ENCODE data around the gene FGFBP3.
"Not testable (repeated sequence)": the region's sequence is repeated elsewhere in the genome, so short reads cannot be mapped to it uniquely, and the experiment has no call there.

Gene FGFBP3

DNA sequence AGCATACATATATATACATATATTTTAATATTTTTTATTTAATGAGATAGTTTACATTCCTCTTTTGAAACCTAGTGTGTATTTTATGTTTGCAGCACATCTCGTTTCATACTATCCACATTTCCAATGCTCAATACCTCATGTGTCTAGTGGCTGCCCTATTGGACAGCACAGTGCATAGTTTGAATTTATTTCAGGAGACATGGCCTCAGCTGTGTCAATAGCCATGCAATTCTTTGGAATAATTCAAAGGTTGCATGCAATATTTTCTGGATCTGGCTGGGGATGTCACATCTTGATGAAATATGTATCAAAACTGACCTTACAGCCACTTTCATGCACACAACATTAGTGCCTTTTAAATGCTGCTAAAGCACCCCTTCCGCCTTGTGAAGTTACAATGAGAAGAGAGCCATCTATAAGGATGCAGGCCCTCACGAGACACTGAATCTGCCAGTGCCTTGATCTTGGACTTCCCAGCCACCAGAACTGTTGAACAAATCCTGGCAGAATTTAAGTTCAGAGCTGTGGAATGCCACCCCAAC, 13.0 kb downstream of the FGFBP3 start:
- no peaks in the 10 kb centered on the region for H3K27me3 ChIP-seq (ENCODE audit: control insufficient read depth, insufficient read depth, low read length)
- no peak overlapping the region for H2AFZ ChIP-seq
- H3K9me3 ChIP-seq (ENCODE audit: control insufficient read depth, low read length) = no peaks in the 10 kb centered on the region
- H3K4me1 ChIP-seq = no peaks in the 10 kb centered on the region
- no peaks in the 10 kb centered on the region for H3K36me3 ChIP-seq (ENCODE audit: control insufficient read depth, insufficient read depth, low read length)
- H3K9ac ChIP-seq = no peak overlapping the region
- no peak overlapping the region for H3K4me3 ChIP-seq (ENCODE audit: low read depth, low read length)
- TF ChIP-seq, protein P1, sequence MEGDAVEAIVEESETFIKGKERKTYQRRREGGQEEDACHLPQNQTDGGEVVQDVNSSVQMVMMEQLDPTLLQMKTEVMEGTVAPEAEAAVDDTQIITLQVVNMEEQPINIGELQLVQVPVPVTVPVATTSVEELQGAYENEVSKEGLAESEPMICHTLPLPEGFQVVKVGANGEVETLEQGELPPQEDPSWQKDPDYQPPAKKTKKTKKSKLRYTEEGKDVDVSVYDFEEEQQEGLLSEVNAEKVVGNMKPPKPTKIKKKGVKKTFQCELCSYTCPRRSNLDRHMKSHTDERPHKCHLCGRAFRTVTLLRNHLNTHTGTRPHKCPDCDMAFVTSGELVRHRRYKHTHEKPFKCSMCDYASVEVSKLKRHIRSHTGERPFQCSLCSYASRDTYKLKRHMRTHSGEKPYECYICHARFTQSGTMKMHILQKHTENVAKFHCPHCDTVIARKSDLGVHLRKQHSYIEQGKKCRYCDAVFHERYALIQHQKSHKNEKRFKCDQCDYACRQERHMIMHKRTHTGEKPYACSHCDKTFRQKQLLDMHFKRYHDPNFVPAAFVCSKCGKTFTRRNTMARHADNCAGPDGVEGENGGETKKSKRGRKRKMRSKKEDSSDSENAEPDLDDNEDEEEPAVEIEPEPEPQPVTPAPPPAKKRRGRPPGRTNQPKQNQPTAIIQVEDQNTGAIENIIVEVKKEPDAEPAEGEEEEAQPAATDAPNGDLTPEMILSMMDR (IDR thresholded peaks at IDR 0.05) = no peak
- no peak overlapping the region for H3K27ac ChIP-seq
- H3K4me2 ChIP-seq (ENCODE audit: low read length) = no peak overlapping the region
- H3K79me2 ChIP-seq = no peaks in the 10 kb centered on the region

DNA sequence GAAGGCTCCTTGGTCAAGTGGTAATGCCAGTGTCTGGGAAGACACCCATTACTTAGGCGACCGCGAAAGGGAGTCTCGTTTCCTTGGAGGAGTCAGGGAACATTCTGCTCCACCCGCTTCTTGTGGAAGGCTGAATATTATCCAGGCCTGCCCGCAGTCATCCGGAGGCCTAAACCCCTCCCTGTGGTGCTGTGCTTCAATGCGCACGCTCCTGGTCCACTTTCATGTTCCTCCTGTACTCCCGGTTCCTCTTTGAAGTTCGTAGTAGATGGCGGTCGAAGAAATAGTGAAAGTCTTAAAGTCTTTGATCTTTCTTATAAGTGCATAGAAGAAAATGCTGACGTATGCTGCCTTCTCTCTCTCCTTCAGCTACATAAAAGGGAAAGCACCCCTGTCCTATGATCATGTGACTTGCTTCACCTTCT, 15.0 kb downstream of the FGFBP3 start:
- not testable (repeated sequence) for H3K4me3 ChIP-seq (ENCODE audit: low read depth, low read length); H3K36me3 ChIP-seq (ENCODE audit: control insufficient read depth, insufficient read depth, low read length); H3K9me3 ChIP-seq (ENCODE audit: control insufficient read depth, low read length); H2AFZ ChIP-seq; H3K27me3 ChIP-seq (ENCODE audit: control insufficient read depth, insufficient read depth, low read length); H3K79me2 ChIP-seq; H3K27ac ChIP-seq; H3K9ac ChIP-seq; H3K4me1 ChIP-seq; H3K4me2 ChIP-seq (ENCODE audit: low read length)

- no peaks in the 10 kb centered on the region for H3K79me2 ChIP-seq
- peaks cover under 1% of the 10 kb centered on the region for H3K4me1 ChIP-seq
- no peak overlapping the region for H3K9ac ChIP-seq
- no peaks in the 10 kb centered on the region for H3K27me3 ChIP-seq (ENCODE audit: control insufficient read depth, insufficient read depth, low read length)
- TF ChIP-seq, protein P1 (IDR thresholded peaks at IDR 0.05) = no peak
- H3K27ac ChIP-seq = no peak overlapping the region
- H3K9me3 ChIP-seq (ENCODE audit: control insufficient read depth, low read length) = no peaks in the 10 kb centered on the region
- no peaks in the 10 kb centered on the region for H3K36me3 ChIP-seq (ENCODE audit: control insufficient read depth, insufficient read depth, low read length)
- no peak overlapping the region for H3K4me2 ChIP-seq (ENCODE audit: low read length)
- H3K4me3 ChIP-seq (ENCODE audit: low read depth, low read length) = no peak overlapping the region
- no peak overlapping the region for H2AFZ ChIP-seq
Measured at GRCh38 chr10:91893051-91893450, 16.2 kb downstream of the FGFBP3 start.

DNA sequence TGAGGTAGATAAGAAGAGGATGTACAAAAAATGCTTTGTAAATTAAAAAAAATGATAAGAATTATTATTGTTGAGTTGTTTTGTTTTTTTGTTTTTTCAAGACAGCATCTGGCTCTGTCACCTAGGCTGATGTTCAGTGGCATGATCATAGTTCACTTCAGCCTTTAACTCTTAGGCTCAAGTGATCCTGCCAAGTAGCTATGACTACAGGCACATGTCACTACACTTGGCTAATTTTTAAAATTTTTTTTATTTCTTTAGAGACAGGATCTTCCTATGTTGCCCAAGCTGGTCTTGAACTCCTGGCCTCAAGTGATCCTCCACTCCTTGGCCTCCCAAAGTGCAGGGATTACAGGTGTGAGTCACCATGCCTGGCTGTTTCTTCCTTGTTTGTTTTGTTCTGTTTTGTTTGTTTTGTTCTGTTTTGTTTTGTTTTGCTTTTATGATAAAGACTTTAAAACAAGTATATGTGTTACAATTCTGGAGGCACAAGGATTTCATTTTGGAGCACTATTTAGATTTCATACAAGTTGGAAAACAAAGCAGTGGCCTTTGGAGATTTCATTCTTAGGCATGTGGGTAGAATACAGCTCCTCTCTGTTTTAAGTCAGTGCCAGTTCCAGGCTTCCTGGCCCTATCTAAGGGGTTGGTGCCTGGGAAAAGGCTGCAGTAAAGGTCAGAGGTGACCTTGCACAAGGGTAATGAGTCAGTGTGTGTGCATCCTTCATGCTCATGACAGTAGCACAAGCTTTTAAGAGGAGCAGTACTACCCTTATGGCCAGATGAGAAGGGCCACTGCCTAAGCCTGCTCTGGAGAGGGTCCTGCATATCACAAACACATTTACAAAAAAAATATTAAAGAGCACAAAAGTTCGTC, 17.9 kb downstream of the FGFBP3 start:
- H3K27ac ChIP-seq = no peak overlapping the region
- H3K9ac ChIP-seq = no peak overlapping the region
- TF ChIP-seq, protein P1 (IDR thresholded peaks at IDR 0.05) = no peak
- no peak overlapping the region for H3K4me3 ChIP-seq (ENCODE audit: low read depth, low read length)
- no peak overlapping the region for H3K4me2 ChIP-seq (ENCODE audit: low read length)
- peaks cover 7% of the 10 kb centered on the region for H3K4me1 ChIP-seq
- H3K27me3 ChIP-seq (ENCODE audit: control insufficient read depth, insufficient read depth, low read length) = no peaks in the 10 kb centered on the region
- no peaks in the 10 kb centered on the region for H3K36me3 ChIP-seq (ENCODE audit: control insufficient read depth, insufficient read depth, low read length)
- H3K79me2 ChIP-seq = no peaks in the 10 kb centered on the region
- no peaks in the 10 kb centered on the region for H3K9me3 ChIP-seq (ENCODE audit: control insufficient read depth, low read length)
- H2AFZ ChIP-seq = no peak overlapping the region

GRCh38 chr10:91887272-91888076, 21.8 kb downstream of the FGFBP3 start:
- no peaks in the 10 kb centered on the region for H3K27me3 ChIP-seq (ENCODE audit: control insufficient read depth, insufficient read depth, low read length)
- TF ChIP-seq, protein P1 (IDR thresholded peaks at IDR 0.05) = no peak
- peaks cover 13% of the 10 kb centered on the region for H3K4me1 ChIP-seq
- no peak overlapping the region for H3K27ac ChIP-seq
- no peaks in the 10 kb centered on the region for H3K79me2 ChIP-seq
- no peak overlapping the region for H3K9ac ChIP-seq
- H3K9me3 ChIP-seq (ENCODE audit: control insufficient read depth, low read length) = no peaks in the 10 kb centered on the region
- H3K4me2 ChIP-seq (ENCODE audit: low read length) = peak overlapping the region; percentile 92
- no peaks in the 10 kb centered on the region for H3K36me3 ChIP-seq (ENCODE audit: control insufficient read depth, insufficient read depth, low read length)
- peak overlapping the region; percentile 54 for H3K4me3 ChIP-seq (ENCODE audit: low read depth, low read length)
- H2AFZ ChIP-seq = peak overlapping the region; percentile 83

Data from parathyroid adenoma (tissue), 2 donors.